Neutrophil (primary cell): ENCODE data around the gene GSTM4.
A peak's percentile ranks its signal among the peaks of the same experiment; 100 is the strongest.

ENCODE experiments used
- H3K27ac ChIP-seq: fragments of 200-600 bp; sonication (generic); 2 replicates; pipeline ENCODE4 v1.5.1; 2016; ENCODE audit warnings: mild to moderate bottlenecking, moderate library complexity
- H3K27me3 ChIP-seq: fragments of 200-600 bp; sonication (generic); 2 replicates; pipeline ENCODE4 v1.6.0; 2016; ENCODE audit warnings: mild to moderate bottlenecking
- H3K36me3 ChIP-seq: fragments of 200-600 bp; sonication (generic); 2 replicates; pipeline ENCODE4 v1.5.1; 2017
- H3K4me1 ChIP-seq, 2 experiments: fragments of 200-600 bp in 1 of 2; sonication (generic) in 1 of 2; 1 replicate in 1 of 2; 2 replicates in 1 of 2; pipeline versions ENCODE4 v1.5.1 to v1.6.1; 2013 to 2016; ENCODE audit warnings: low read depth in 1 of 2, low read length in 1 of 2, mild to moderate bottlenecking in 1 of 2, moderate library complexity in 1 of 2; ENCODE audit not compliant: control insufficient read depth in 1 of 2, insufficient read depth in 1 of 2
- H3K4me3 ChIP-seq, 2 experiments: fragments of 200-600 bp in 1 of 2; sonication (generic) in 1 of 2; 1 replicate in 1 of 2; 2 replicates in 1 of 2; pipeline ENCODE4 v1.5.1; 2013 to 2016; ENCODE audit warnings: low read depth in 1 of 2, low read length in 1 of 2, mild to moderate bottlenecking in 1 of 2, moderate library complexity in 1 of 2
- H3K9me3 ChIP-seq: fragments of 200-600 bp; sonication (generic); 2 replicates; pipeline ENCODE4 v1.5.1; 2016
- TF ChIP-seq, protein P1 (sequence below): fragments of 200-600 bp; sonication (generic); IDR thresholded peaks from 2 replicates; pipeline ENCODE4 v1.5.1; 2016; ENCODE audit warnings: antibody characterized with exemption

The GSTM4 gene

DNA sequence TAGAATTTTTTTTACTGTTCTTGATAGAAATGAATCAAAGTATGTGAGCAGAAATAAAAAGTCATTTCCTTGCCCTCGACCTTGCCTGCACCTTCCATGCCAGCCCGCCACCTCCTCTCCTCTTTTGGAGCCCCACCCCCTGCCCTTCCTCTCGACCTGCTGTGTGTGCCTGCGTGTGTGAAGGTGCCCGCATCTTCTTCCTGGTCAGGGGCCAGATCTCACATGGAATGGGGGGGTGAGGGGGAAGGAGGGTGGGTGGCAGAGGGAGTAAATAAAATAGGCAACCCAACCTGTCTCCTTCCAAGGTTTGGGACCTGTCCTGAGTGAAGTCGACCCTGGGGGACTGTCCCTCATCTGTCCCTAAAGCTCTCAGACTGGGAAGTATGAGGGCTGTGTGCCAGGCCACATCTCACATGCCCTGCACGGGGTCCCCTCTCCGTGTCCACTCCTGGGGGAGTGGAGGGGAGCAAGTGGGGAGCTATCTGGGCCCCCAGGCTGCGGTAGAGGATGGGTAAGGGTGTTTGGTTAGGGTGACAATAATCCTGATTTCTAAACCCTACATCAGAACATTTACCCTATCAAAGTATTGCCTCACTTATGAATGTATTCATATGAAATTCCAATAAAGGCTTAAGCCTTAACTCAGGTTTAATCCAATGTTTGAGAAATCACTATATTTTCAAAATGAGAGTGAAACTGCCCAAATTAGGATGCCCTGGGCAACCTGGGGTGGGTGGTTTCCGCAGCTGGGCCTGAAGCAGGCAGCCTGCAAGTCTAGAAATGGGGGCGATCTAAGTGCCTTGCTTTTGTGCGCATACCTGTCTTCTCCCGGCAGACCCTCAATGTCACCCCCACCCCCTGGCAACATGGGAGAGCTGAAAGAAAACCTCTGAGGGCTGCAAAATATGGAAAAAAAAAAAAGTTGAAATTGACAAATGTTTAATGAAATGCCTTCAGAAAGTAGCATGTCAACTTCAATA, 20.8 kb upstream of the GSTM4 start:
- peaks cover 31% of the 10 kb centered on the region for H3K36me3 ChIP-seq
- H3K27ac ChIP-seq = peak overlapping the region; percentile 44
- no peak overlapping the region for H3K4me3 ChIP-seq
- peaks cover under 1 to 7% of the 10 kb centered on the region in 2 experiments for H3K4me1 ChIP-seq
- no peaks in the 10 kb centered on the region for H3K9me3 ChIP-seq
- TF ChIP-seq, protein P1, sequence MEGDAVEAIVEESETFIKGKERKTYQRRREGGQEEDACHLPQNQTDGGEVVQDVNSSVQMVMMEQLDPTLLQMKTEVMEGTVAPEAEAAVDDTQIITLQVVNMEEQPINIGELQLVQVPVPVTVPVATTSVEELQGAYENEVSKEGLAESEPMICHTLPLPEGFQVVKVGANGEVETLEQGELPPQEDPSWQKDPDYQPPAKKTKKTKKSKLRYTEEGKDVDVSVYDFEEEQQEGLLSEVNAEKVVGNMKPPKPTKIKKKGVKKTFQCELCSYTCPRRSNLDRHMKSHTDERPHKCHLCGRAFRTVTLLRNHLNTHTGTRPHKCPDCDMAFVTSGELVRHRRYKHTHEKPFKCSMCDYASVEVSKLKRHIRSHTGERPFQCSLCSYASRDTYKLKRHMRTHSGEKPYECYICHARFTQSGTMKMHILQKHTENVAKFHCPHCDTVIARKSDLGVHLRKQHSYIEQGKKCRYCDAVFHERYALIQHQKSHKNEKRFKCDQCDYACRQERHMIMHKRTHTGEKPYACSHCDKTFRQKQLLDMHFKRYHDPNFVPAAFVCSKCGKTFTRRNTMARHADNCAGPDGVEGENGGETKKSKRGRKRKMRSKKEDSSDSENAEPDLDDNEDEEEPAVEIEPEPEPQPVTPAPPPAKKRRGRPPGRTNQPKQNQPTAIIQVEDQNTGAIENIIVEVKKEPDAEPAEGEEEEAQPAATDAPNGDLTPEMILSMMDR = no peak
- H3K27me3 ChIP-seq = peaks cover 6% of the 10 kb centered on the region

- TF ChIP-seq, protein P1 = no peak
- H3K27me3 ChIP-seq = peaks cover 6% of the 10 kb centered on the region
- no peak overlapping the region for H3K27ac ChIP-seq
- peaks cover 6 to 12% of the 10 kb centered on the region in 2 experiments for H3K4me1 ChIP-seq
- H3K4me3 ChIP-seq = no peak overlapping the region
- no peaks in the 10 kb centered on the region for H3K9me3 ChIP-seq
- H3K36me3 ChIP-seq = peaks cover 23% of the 10 kb centered on the region
Observed at GRCh38 chr1:109635862-109636200, 20.1 kb upstream of the GSTM4 start.

DNA sequence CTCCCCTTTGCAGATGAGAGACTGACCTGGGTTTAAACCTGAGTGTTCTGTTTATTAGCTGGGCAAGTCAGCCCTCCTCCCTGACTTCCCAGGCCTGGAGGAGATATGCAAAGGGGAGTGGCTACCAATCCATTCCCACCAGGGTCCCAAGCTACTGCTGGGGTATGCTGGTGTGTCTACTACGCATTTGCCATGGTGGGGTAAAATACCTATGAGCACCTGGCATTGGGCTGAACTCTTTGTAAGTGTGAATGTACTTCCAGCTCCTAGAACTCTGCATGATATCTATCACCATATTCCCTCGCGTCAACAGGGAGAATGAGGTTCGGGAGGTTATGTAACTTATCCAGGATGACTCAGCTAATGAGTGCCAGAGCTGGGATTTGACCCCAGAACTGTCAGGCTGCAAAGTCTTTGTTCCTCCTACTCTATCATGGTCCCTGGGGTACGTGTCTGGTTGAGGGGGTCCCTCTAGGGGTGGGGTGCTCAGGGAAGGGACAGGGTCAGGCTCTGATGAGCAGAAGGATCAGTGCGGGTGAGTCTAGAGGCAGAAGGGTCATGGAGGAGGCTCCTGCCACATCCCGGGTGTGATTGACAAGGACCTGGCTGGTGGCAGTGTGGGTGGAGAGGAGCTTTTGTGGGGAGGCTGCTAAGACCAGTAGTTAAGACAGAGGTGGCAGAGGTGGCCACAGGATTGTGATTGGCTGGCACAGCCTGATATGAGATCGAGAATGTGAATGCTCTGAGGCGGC, 19.5 kb upstream of the GSTM4 start:
- Histone ChIP-seq H3K4me3 (no peak overlapping the region), H3K9me3 (no peaks in the 10 kb centered on the region), H3K4me1 (peaks cover 6 to 12% of the 10 kb centered on the region in 2 experiments), H3K36me3 (peaks cover 18% of the 10 kb centered on the region), H3K27ac (no peak overlapping the region), H3K27me3 (peaks cover 6% of the 10 kb centered on the region)
- TF ChIP-seq, protein P1 = no peak

DNA sequence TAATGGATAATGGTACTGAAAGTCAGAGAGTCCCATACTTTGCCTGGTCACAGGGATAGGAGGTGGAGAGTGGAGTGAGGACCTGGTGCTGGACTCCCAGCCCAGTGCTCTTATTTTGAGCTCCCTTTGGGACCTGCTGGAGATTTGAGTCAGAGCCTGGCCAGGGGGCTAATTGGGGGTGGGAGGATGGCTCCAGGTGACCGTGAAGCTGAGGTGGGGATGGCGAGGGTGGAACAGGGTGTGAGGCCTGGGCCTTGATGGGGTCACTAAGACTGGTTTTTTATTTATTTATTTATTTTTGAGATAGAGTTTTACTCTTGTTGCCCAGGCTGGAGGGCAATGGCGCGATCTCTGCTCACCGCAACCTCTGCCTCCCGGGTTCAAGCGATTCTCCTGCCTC, 18.5 kb upstream of the GSTM4 start:
- Histone ChIP-seq H3K36me3 (peaks cover 7% of the 10 kb centered on the region), H3K4me1 (peaks cover 6 to 12% of the 10 kb centered on the region in 2 experiments), H3K27me3 (peaks cover 6% of the 10 kb centered on the region), H3K4me3 (no peak overlapping the region), H3K27ac (no peak overlapping the region), H3K9me3 (no peaks in the 10 kb centered on the region)
- TF ChIP-seq, protein P1 = no peak

- H3K4me1 ChIP-seq = peaks cover 6 to 19% of the 10 kb centered on the region in 2 experiments
- H3K27me3 ChIP-seq = peaks cover 6% of the 10 kb centered on the region
- H3K4me3 ChIP-seq = no peak overlapping the region
- no peaks in the 10 kb centered on the region for H3K9me3 ChIP-seq
- TF ChIP-seq, protein P1 = no peak
- H3K27ac ChIP-seq = no peak overlapping the region
- no peaks in the 10 kb centered on the region for H3K36me3 ChIP-seq
Observed at GRCh38 chr1:109639063-109639840, 16.6 kb upstream of the GSTM4 start.
